Transverse colon (tissue), 3 donors: ENCODE data around the gene ZNF234.
"Not testable (repeated sequence)": the region's sequence is repeated elsewhere in the genome, so short reads cannot be mapped to it uniquely, and the experiment has no call there.

Experiments
- CTCF ChIP-seq, 5 experiments: fragments of 200-600 bp in 3 of 5; fragments of 450-650 bp in 2 of 5; sonication (generic) in 3 of 5; IDR thresholded peaks; 1 replicate in 2 of 5; 2 replicates in 3 of 5; pipeline ENCODE4 v1.5.1; 2016 to 2017; ENCODE audit warnings: antibody characterized with exemption in 5 of 5, inconsistent platforms in 3 of 5, mild to moderate bottlenecking in 2 of 5, moderate library complexity in 1 of 5
- POLR2A ChIP-seq: fragments of 450-650 bp; IDR thresholded peaks from one replicate; pipeline ENCODE4 v1.6.1; 2016; ENCODE audit warnings: antibody characterized with exemption, mild to moderate bottlenecking, moderate library complexity

GRCh38 chr19:44121162-44121561 lies 20.2 kb upstream of the ZNF234 start:
- TF ChIP-seq CTCF (IDR thresholded peaks at IDR 0.05); POLR2A: not testable (repeated sequence)
